Activated T-cell treated with anti-CD3 and anti-CD28 coated beads for 24 hours (primary cell): Measurements from ENCODE around the gene KCNK13.
"Not testable (repeated sequence)": the region's sequence is repeated elsewhere in the genome, so short reads cannot be mapped to it uniquely, and the experiment has no call there.

ENCODE experiments used
- DNase-seq: peaks from one replicate; pipeline ENCODE4 v3.0.0-alpha.2; 2020; ENCODE audit warnings: low read depth

The KCNK13 gene

GRCh38 chr14:90193925-90194324 lies 132.1 kb downstream of the KCNK13 start:
- no peak for DNase-seq

- no peak for DNase-seq
Measured at GRCh38 chr14:90194706-90195105, 132.9 kb downstream of the KCNK13 start.

GRCh38 chr14:90198541-90199060 lies 136.8 kb downstream of the KCNK13 start:
- DNase-seq: no peak

GRCh38 chr14:90200546-90200945 lies 138.8 kb downstream of the KCNK13 start:
- not testable (repeated sequence) for DNase-seq

GRCh38 chr14:90201344-90201743 lies 139.6 kb downstream of the KCNK13 start:
- no peak for DNase-seq

GRCh38 chr14:90204516-90204915 lies 142.7 kb downstream of the KCNK13 start:
- no peak for DNase-seq

- no peak for DNase-seq
Measured at GRCh38 chr14:90213099-90213748, 151.4 kb downstream of the KCNK13 start.

- DNase-seq: no peak
Measured at GRCh38 chr14:90228478-90228877, 166.7 kb downstream of the KCNK13 start.

GRCh38 chr14:90229942-90230341 lies 168.1 kb downstream of the KCNK13 start:
- DNase-seq: not testable (repeated sequence)
